Stimulated activated naive B cell treated with anti-CD40 and anti-IgM and Interleukin-4, amounts not matched to agents 10 μg/mL and 1 μg/mL and 100 μg/mL, for 72 hours (primary cell): ENCODE measurements around the gene GBA3.

Experiments
- ATAC-seq, 2 donors: fragments of 150-1000 bp; cut with Tn5 transposase; replicated peaks; 2 replicates each; pipeline ENCODE4 v1.10.0; 2021; ENCODE audit warnings: moderate library complexity in 1 of 2
- DNase-seq: peaks from one replicate; pipeline ENCODE4 v3.0.0; 2021
- H3K27ac Mint-ChIP-seq: one replicate; pipeline ENCODE4 v1.8.0; 2022; ENCODE audit warnings: mild to moderate bottlenecking, mixed read lengths
- H3K27me3 Mint-ChIP-seq, 2 donors: one replicate each; pipeline ENCODE4 v1.8.0; 2022; ENCODE audit warnings: mixed read lengths in 2 of 2
- H3K36me3 Mint-ChIP-seq, 2 donors: one replicate each; pipeline ENCODE4 v1.8.0; 2022; ENCODE audit warnings: mixed read lengths in 2 of 2, mild to moderate bottlenecking in 1 of 2
- H3K4me1 Mint-ChIP-seq, 2 donors: one replicate each; pipeline ENCODE4 v1.8.0; 2022; ENCODE audit warnings: mixed read lengths in 2 of 2, mild to moderate bottlenecking in 1 of 2
- H3K4me3 Mint-ChIP-seq, 2 donors: one replicate each; pipeline ENCODE4 v1.8.0; 2022; ENCODE audit warnings: mild to moderate bottlenecking in 2 of 2, mixed read lengths in 2 of 2, moderate library complexity in 1 of 2
- H3K9me3 Mint-ChIP-seq, 2 donors: one replicate each; pipeline ENCODE4 v1.8.0; 2022; ENCODE audit warnings: mixed read lengths in 2 of 2, mild to moderate bottlenecking in 1 of 2

Gene GBA3

GRCh38 chr4:22692736-22693135 lies at the start of gene GBA3:
Gene GBA3 (plus strand): TSS chr4:22692937.
- DNase-seq (no peak), ATAC-seq (no peak)
- Mint-ChIP-seq H3K36me3 (no peaks in the 10 kb centered on the region), H3K4me1 (peaks cover 2 to 7% of the 10 kb centered on the region in 2 donors), H3K27me3 (peaks cover 0 to 3% of the 10 kb centered on the region in 2 donors), H3K4me3 (no peak within 1 kb of the TSS), H3K9me3 (no peaks in the 10 kb centered on the region), H3K27ac (no peak within 1 kb of the TSS)

- Mint-ChIP-seq H3K27me3 (no peaks in the 10 kb centered on the region), H3K9me3 (peaks cover 6 to 10% of the 10 kb centered on the region in 2 donors), H3K36me3 (peaks cover 2 to 3% of the 10 kb centered on the region in 2 donors), H3K4me1 (no peaks in the 10 kb centered on the region), H3K27ac (no peak overlapping the region), H3K4me3 (no peak overlapping the region)
- no peak for DNase-seq
- no peak for ATAC-seq
Measured at GRCh38 chr4:22643952-22644351, 48.8 kb upstream of the GBA3 start.

GRCh38 chr4:22645481-22646182 lies 47.1 kb upstream of the GBA3 start:
- Mint-ChIP-seq H3K27ac (no peak overlapping the region), H3K4me1 (no peaks in the 10 kb centered on the region), H3K9me3 (peaks cover 4 to 9% of the 10 kb centered on the region in 2 donors), H3K27me3 (no peaks in the 10 kb centered on the region), H3K4me3 (no peak overlapping the region), H3K36me3 (peaks cover 1 to 2% of the 10 kb centered on the region in 2 donors)
- DNase-seq (no peak), ATAC-seq (no peak)

- H3K4me3 Mint-ChIP-seq, result no peak overlapping the region
- no peak for ATAC-seq
- no peak overlapping the region for H3K27ac Mint-ChIP-seq
- H3K4me1 Mint-ChIP-seq, result no peaks in the 10 kb centered on the region
- no peaks in the 10 kb centered on the region for H3K36me3 Mint-ChIP-seq
- no peaks in the 10 kb centered on the region for H3K27me3 Mint-ChIP-seq
- H3K9me3 Mint-ChIP-seq, result no peaks in the 10 kb centered on the region
- no peak for DNase-seq
Measured at GRCh38 chr4:22648996-22649395, 43.7 kb upstream of the GBA3 start.

GRCh38 chr4:22650771-22651170 lies 42.0 kb upstream of the GBA3 start:
- DNase-seq, result no peak
- Mint-ChIP-seq H3K9me3 (no peaks in the 10 kb centered on the region), H3K4me1 (no peaks in the 10 kb centered on the region), H3K27me3 (no peaks in the 10 kb centered on the region), H3K4me3 (no peak overlapping the region), H3K27ac (no peak overlapping the region), H3K36me3 (no peaks in the 10 kb centered on the region)
- ATAC-seq, result no peak

GRCh38 chr4:22653752-22654151 lies 39.0 kb upstream of the GBA3 start:
- Mint-ChIP-seq H3K4me1 (no peaks in the 10 kb centered on the region), H3K27ac (no peak overlapping the region), H3K9me3 (peaks cover 0 to 2% of the 10 kb centered on the region in 2 donors), H3K36me3 (no peaks in the 10 kb centered on the region), H3K27me3 (no peaks in the 10 kb centered on the region), H3K4me3 (no peak overlapping the region)
- no peak for ATAC-seq
- no peak for DNase-seq

- H3K27me3 Mint-ChIP-seq, result no peaks in the 10 kb centered on the region
- no peak overlapping the region for H3K27ac Mint-ChIP-seq
- ATAC-seq, result no peak
- H3K4me1 Mint-ChIP-seq, result no peaks in the 10 kb centered on the region
- no peak for DNase-seq
- no peak overlapping the region for H3K4me3 Mint-ChIP-seq
- no peaks in the 10 kb centered on the region for H3K9me3 Mint-ChIP-seq
- H3K36me3 Mint-ChIP-seq, result no peaks in the 10 kb centered on the region
Measured at GRCh38 chr4:22661443-22661842, 31.3 kb upstream of the GBA3 start.

- H3K4me3 Mint-ChIP-seq, result no peak overlapping the region
- H3K4me1 Mint-ChIP-seq, result peaks cover 8 to 15% of the 10 kb centered on the region in 2 donors
- ATAC-seq (no peak), DNase-seq (no peak)
- H3K27ac Mint-ChIP-seq, result no peak overlapping the region
- no peaks in the 10 kb centered on the region for H3K27me3 Mint-ChIP-seq
- no peaks in the 10 kb centered on the region for H3K9me3 Mint-ChIP-seq
- no peaks in the 10 kb centered on the region for H3K36me3 Mint-ChIP-seq
Measured at GRCh38 chr4:22667332-22667940, 25.3 kb upstream of the GBA3 start.

- Mint-ChIP-seq H3K4me3 (no peak overlapping the region), H3K27ac (no peak overlapping the region), H3K36me3 (no peaks in the 10 kb centered on the region), H3K27me3 (no peaks in the 10 kb centered on the region), H3K9me3 (no peaks in the 10 kb centered on the region), H3K4me1 (peaks cover 14 to 23% of the 10 kb centered on the region in 2 donors)
- no peak for DNase-seq
- no peak for ATAC-seq
Measured at GRCh38 chr4:22668301-22668700, 24.4 kb upstream of the GBA3 start.

- DNase-seq (no peak), ATAC-seq (no peak)
- no peak overlapping the region for H3K4me3 Mint-ChIP-seq
- no peak overlapping the region for H3K27ac Mint-ChIP-seq
- no peaks in the 10 kb centered on the region for H3K9me3 Mint-ChIP-seq
- H3K4me1 Mint-ChIP-seq, result peaks cover 14 to 27% of the 10 kb centered on the region in 2 donors
- no peaks in the 10 kb centered on the region for H3K36me3 Mint-ChIP-seq
- no peaks in the 10 kb centered on the region for H3K27me3 Mint-ChIP-seq
Measured at GRCh38 chr4:22668702-22669101, 24.0 kb upstream of the GBA3 start.

- ATAC-seq (no peak), DNase-seq (no peak)
- no peak overlapping the region for H3K27ac Mint-ChIP-seq
- no peaks in the 10 kb centered on the region for H3K9me3 Mint-ChIP-seq
- no peak overlapping the region for H3K4me3 Mint-ChIP-seq
- H3K27me3 Mint-ChIP-seq, result no peaks in the 10 kb centered on the region
- no peaks in the 10 kb centered on the region for H3K36me3 Mint-ChIP-seq
- peaks cover 22 to 42% of the 10 kb centered on the region in 2 donors for H3K4me1 Mint-ChIP-seq
Measured at GRCh38 chr4:22670956-22671355, 21.8 kb upstream of the GBA3 start.

- H3K4me3 Mint-ChIP-seq, result no peak overlapping the region
- peaks cover 31 to 52% of the 10 kb centered on the region in 2 donors for H3K4me1 Mint-ChIP-seq
- no peak for DNase-seq
- no peaks in the 10 kb centered on the region for H3K9me3 Mint-ChIP-seq
- no peak overlapping the region for H3K27ac Mint-ChIP-seq
- no peaks in the 10 kb centered on the region for H3K36me3 Mint-ChIP-seq
- H3K27me3 Mint-ChIP-seq, result no peaks in the 10 kb centered on the region
- no peak for ATAC-seq
Measured at GRCh38 chr4:22672519-22672918, 20.2 kb upstream of the GBA3 start.

- no peaks in the 10 kb centered on the region for H3K9me3 Mint-ChIP-seq
- no peaks in the 10 kb centered on the region for H3K36me3 Mint-ChIP-seq
- H3K27me3 Mint-ChIP-seq, result no peaks in the 10 kb centered on the region
- DNase-seq (no peak), ATAC-seq (no peak)
- no peak overlapping the region for H3K27ac Mint-ChIP-seq
- H3K4me1 Mint-ChIP-seq, result peaks cover 31 to 52% of the 10 kb centered on the region in 2 donors
- H3K4me3 Mint-ChIP-seq, result no peak overlapping the region
Measured at GRCh38 chr4:22672944-22673343, 19.8 kb upstream of the GBA3 start.

- no peaks in the 10 kb centered on the region for H3K36me3 Mint-ChIP-seq
- no peak overlapping the region for H3K27ac Mint-ChIP-seq
- no peak overlapping the region for H3K4me3 Mint-ChIP-seq
- H3K9me3 Mint-ChIP-seq, result no peaks in the 10 kb centered on the region
- no peaks in the 10 kb centered on the region for H3K27me3 Mint-ChIP-seq
- no peak for ATAC-seq
- no peak for DNase-seq
- peaks cover 28 to 40% of the 10 kb centered on the region in 2 donors for H3K4me1 Mint-ChIP-seq
Measured at GRCh38 chr4:22674700-22675099, 18.0 kb upstream of the GBA3 start.

- Mint-ChIP-seq H3K27ac (no peak overlapping the region), H3K36me3 (no peaks in the 10 kb centered on the region), H3K9me3 (no peaks in the 10 kb centered on the region), H3K4me1 (peaks cover 24 to 39% of the 10 kb centered on the region in 2 donors), H3K4me3 (no peak overlapping the region), H3K27me3 (no peaks in the 10 kb centered on the region)
- peak; percentile 49 to 87 for ATAC-seq
- DNase-seq, result no peak
Measured at GRCh38 chr4:22676063-22676462, 16.7 kb upstream of the GBA3 start.
